ENCODE measurements around the gene NTNG2.
A peak's percentile ranks its signal among the peaks of the same experiment; 100 is the strongest.

The NTNG2 gene

GRCh38 chr9:132135456-132135855 is 26.4 kb upstream of the NTNG2 start:
- H3K27me3 ChIP-seq (replicated peaks) = peaks cover 25% of the 10 kb centered on the region
- TF ChIP-seq, protein P1, sequence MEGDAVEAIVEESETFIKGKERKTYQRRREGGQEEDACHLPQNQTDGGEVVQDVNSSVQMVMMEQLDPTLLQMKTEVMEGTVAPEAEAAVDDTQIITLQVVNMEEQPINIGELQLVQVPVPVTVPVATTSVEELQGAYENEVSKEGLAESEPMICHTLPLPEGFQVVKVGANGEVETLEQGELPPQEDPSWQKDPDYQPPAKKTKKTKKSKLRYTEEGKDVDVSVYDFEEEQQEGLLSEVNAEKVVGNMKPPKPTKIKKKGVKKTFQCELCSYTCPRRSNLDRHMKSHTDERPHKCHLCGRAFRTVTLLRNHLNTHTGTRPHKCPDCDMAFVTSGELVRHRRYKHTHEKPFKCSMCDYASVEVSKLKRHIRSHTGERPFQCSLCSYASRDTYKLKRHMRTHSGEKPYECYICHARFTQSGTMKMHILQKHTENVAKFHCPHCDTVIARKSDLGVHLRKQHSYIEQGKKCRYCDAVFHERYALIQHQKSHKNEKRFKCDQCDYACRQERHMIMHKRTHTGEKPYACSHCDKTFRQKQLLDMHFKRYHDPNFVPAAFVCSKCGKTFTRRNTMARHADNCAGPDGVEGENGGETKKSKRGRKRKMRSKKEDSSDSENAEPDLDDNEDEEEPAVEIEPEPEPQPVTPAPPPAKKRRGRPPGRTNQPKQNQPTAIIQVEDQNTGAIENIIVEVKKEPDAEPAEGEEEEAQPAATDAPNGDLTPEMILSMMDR (IDR thresholded peaks at IDR 0.05; ENCODE audit: low read depth, low read length, missing control alignments) = no peak
- H3K36me3 ChIP-seq (replicated peaks) = no peaks in the 10 kb centered on the region
- no peak for DNase-seq
- in situ Hi-C loops (cut with HindIII; ENCODE audit: low pct_ligation_motif_present, low sequenced_read_pairs) = no loop called here
- no peak overlapping the region for H3K4me3 ChIP-seq (ENCODE audit: low read depth, low read length)
- no peak overlapping the region for H3K27ac ChIP-seq

GRCh38 chr9:132136151-132136780 is 25.6 kb upstream of the NTNG2 start:
- Histone ChIP-seq H3K27me3 (replicated peaks) (peaks cover 29% of the 10 kb centered on the region), H3K27ac (no peak overlapping the region), H3K36me3 (replicated peaks) (no peaks in the 10 kb centered on the region), H3K4me3 (ENCODE audit: low read depth, low read length) (no peak overlapping the region)
- in situ Hi-C loops (cut with HindIII; ENCODE audit: low pct_ligation_motif_present, low sequenced_read_pairs) = no loop called here
- no peak for DNase-seq
- TF ChIP-seq, protein P1 (IDR thresholded peaks at IDR 0.05; ENCODE audit: low read depth, low read length, missing control alignments) = no peak

DNA sequence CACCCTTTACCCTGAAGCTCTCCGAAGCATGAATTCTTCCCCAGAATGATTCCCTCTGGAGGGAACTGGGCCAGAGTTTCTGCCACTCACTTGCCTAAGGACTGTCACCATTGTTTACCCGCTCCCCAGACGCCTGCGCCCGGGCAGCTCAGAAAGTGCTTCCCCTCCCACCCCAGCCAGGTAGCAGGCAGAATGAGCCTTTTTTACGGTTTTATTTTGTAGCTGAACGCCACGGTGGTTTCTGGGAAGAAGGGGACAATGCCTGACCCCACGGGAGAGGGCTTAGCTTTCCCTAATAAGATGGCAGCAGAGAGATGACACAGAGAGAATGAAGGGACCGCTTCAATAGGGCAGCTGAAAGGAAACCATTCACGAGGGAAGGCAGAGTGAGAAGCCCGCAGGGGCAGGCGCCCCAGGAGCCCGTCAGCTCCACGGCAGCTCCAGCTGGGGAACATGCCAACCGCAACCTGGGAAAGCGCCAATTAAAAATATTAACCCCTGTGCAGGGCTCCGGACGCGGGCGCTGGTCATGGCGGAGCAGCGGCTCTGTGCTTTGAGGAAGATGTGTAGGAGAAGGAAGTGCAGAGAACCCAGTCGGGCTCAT is 20.4 kb upstream of the NTNG2 start:
- Histone ChIP-seq H3K27me3 (replicated peaks) (peaks cover 39% of the 10 kb centered on the region), H3K27ac (no peak overlapping the region), H3K4me3 (ENCODE audit: low read depth, low read length) (peak overlapping the region; percentile 26), H3K36me3 (replicated peaks) (no peaks in the 10 kb centered on the region)
- in situ Hi-C loops (cut with HindIII; ENCODE audit: low pct_ligation_motif_present, low sequenced_read_pairs) = no loop called here
- TF ChIP-seq, protein P1 (IDR thresholded peaks at IDR 0.05; ENCODE audit: low read depth, low read length, missing control alignments) = no peak
- DNase-seq = no peak

- TF ChIP-seq, protein P1 (IDR thresholded peaks at IDR 0.05; ENCODE audit: low read depth, low read length, missing control alignments) = no peak
- no peak for DNase-seq
- H3K4me3 ChIP-seq (ENCODE audit: low read depth, low read length) = no peak overlapping the region
- peaks cover 38% of the 10 kb centered on the region for H3K27me3 ChIP-seq (replicated peaks)
- no peaks in the 10 kb centered on the region for H3K36me3 ChIP-seq (replicated peaks)
- in situ Hi-C loops (cut with HindIII; ENCODE audit: low pct_ligation_motif_present, low sequenced_read_pairs) = no loop called here
- no peak overlapping the region for H3K27ac ChIP-seq
Observed at GRCh38 chr9:132141948-132142594, 19.8 kb upstream of the NTNG2 start.

DNA sequence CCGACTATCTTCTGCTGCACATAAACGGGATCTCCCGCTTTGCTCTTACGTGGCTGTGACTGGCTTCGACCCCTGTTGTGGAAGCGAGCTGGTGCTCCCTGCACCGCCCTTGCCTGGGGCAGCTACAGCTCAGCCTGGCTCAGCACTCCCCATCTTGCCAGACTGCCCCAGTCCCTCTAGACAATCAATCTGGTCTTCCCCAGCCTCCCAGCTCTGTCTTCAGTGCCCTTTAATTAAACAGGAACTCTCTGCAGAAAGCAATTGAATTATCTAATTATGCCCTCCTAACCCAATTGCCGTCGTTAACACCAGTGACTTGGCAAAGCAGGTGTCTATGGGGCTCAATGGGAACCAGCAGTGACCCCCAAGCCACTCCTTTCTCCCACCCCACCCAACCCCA is 18.9 kb upstream of the NTNG2 start:
- Histone ChIP-seq H3K27me3 (replicated peaks) (peaks cover 39% of the 10 kb centered on the region), H3K4me3 (ENCODE audit: low read depth, low read length) (no peak overlapping the region), H3K27ac (no peak overlapping the region), H3K36me3 (replicated peaks) (no peaks in the 10 kb centered on the region)
- in situ Hi-C loops (cut with HindIII; ENCODE audit: low pct_ligation_motif_present, low sequenced_read_pairs) = no loop called here
- no peak for DNase-seq
- TF ChIP-seq, protein P1 (IDR thresholded peaks at IDR 0.05; ENCODE audit: low read depth, low read length, missing control alignments) = no peak
